GM18517 (cell line): ENCODE results near the gene CD207.

ENCODE experiments used
- ATAC-seq: cut with Tn5 transposase; IDR thresholded peaks from one replicate; pipeline ENCODE4 v1.9.1; 2021; ENCODE audit warnings: mild to moderate bottlenecking, moderate library complexity; ENCODE audit not compliant: unreplicated experiment

The CD207 gene

GRCh38 chr2:70796262-70796661 lies 39.4 kb downstream of the CD207 start:
- no peak for ATAC-seq

DNA sequence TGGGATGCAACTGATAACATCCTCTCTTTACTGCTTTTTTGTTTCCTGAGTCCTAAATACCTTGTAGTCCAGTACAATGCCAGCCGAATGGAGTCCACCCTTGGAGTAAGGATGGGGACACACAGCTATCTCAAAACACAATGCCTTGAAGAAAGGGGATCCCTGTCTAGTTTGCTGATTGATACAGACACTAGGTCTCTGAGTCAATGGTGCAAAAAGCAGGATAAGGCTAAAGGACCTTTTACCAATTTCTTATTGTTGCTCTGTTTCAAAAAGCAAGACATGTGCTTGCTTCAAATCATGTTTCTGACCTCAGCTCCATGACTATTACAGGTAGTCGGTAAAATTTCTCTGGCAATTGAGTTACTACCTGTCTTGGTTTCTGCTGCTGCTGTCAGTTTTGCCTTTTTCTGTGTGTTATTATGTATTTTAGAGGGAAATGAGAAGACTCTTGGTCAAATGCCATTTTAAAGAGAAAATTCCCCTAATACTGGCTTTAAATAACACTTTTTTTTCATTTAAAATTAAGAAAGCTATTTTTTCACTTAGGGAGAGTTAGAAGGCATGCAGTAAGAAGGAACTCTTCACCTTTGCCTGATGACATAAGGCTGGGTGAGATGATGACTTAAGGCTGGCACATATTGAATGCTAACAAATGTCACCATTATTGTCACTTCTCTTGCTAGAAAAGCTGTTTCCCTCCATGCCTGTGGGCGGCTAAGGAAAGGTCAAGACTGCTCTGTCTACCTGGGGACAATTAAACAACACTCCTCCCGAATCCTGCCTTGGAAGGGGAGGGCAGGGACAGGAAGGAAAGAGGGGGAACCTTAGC lies 40.2 kb downstream of the CD207 start:
- ATAC-seq: no peak

DNA sequence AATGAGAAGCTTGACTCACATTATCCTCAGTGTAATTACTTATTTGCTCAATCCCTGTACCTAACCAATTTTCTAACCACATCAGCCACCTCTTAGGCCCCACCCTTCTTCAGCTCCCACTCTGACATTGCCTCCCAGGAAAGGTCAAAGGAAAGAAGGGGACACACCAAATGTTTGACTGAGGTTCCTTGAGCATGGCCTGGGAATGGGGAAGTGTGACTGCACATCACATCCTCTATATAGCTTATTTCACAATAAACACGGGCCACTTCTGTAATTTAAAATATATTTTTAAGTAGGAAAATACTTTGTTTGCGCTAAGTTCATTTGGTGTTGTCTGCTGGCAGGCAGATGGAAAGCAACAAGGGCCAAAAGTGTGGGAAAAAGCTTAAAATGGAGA lies 42.2 kb downstream of the CD207 start:
- no peak for ATAC-seq

DNA sequence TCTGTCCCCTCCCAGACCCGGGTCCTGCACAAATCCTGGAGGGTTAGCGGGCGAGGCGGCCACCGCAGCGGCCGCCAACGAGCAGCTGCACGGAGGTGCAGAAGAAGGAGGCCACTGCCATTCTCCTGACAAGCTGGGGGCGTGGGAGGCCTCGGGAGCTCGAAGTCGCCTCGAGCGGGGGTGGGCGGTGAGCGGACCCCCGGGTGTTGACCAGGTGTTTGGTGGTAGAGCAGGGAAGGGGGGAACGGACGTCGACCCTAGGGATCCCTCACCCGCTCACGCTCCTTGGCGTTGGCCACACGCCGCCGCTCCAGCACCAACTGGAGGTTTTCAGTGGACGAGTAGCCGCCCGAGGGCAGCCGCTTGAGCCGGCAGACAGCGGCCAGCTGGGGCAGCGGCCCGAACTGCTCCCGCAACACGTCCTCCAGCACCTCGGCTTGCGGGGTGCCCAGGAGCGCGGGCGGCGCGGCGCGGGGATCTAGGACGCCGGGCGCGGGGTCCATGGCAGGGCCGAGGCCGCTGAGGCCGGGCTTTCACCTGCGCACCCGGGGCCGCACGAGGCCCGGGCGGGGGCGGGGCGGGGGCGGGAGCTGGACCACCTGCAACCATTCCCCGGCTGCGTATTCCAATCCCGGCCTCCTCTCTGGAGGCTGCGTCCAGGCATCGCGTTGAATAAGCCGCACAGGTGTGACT lies 45.3 kb downstream of the CD207 start, which contains the start of gene FIGLA:
Gene FIGLA, minus strand, starts transcription at position 508 of the 693 bp plus-strand sequence. Its CDS starts 5 bp downstream, at position 503.
- no peak for ATAC-seq

- ATAC-seq: no peak
Observed at GRCh38 chr2:70789304-70790135, 46.1 kb downstream of the CD207 start.

DNA sequence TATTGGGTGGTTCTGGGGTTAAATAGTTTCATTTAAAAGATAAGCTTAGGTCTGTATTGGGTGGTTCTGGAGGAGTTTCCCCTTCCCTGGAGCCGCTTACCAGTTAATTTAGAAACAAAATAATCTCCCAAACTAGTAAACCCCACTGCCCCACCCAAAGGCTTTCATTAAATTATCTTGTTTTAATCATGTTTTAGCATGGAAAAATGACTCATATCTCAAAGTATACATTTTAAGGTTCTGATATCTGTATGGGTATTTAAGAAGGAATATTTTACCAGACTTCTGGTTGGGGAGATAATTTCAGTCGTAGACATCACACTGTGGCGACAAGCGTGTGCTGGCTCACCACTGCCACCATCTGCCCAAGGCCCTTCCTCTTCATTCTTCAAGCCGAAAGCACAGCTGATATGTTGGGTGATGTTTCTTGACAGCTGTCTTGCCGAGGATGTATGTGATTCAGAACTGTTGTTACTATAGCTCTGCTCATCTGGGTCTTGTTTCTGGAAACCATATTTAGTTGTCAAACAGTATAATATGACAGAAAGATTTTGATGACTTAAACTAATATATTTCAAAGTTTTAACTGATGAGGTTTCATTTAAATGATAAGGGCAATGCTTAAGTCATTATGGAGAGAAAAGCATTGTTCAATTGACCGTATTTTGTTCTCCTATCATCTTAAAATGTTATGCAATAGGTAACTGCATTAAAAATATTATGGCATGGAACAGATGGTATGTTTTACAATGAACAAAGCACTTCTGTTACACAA lies 50.3 kb downstream of the CD207 start:
- ATAC-seq: no peak

DNA sequence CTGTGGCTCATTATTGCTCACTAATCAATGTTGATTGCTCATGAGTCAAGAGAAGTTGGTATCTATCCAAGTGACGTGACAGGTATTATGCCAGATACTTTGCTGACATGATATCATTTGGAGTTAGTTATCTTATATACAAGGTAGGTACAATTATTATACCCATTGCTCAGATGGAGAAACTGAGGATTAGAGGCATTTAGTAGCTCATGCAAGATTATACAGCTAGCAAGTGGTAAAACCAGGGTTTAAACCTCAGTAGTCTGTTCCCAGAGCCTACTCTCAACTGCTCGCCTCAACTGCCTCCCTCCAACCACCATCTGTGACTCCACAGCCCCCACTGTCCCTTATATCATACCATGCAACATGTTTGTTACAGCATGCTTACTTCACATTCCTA lies 51.3 kb downstream of the CD207 start:
- ATAC-seq: no peak
